MM.1S (cell line): Measurements from ENCODE around the gene DKK1.

Source experiments
- DNase-seq: peaks from one replicate; pipeline ENCODE4 v3.0.0-alpha.2; 2015
- H2AFZ ChIP-seq: fragments of 300-600 bp; sonication (generic); 2 replicates; pipeline ENCODE4 v1.6.0; 2016; ENCODE audit warnings: antibody characterized with exemption, low read length
- H3F3A ChIP-seq: fragments of 300-600 bp; sonication (generic); 2 replicates; pipeline ENCODE4 v1.6.1; 2016; ENCODE audit warnings: mild to moderate bottlenecking, antibody characterized with exemption, low read length, moderate library complexity, mixed read lengths; ENCODE audit not compliant: insufficient read depth
- H3K27ac ChIP-seq: fragments of 300-600 bp; sonication (generic); 2 replicates; pipeline ENCODE4 v1.5.1; 2016; ENCODE audit warnings: mild to moderate bottlenecking, low read length
- H3K27me3 ChIP-seq: fragments of 300-600 bp; sonication (generic); replicated peaks from 2 replicates; pipeline ENCODE4 v1.6.0; 2016; ENCODE audit warnings: low read length; ENCODE audit not compliant: insufficient read depth
- H3K36me3 ChIP-seq: fragments of 300-600 bp; sonication (generic); replicated peaks from 2 replicates; pipeline ENCODE4 v1.6.1; 2016; ENCODE audit warnings: mild to moderate bottlenecking, low read length, mixed read lengths; ENCODE audit not compliant: insufficient read depth
- H3K4me1 ChIP-seq: fragments of 300-600 bp; sonication (generic); 2 replicates; pipeline ENCODE4 v1.6.1; 2016; ENCODE audit warnings: low read length, mixed read lengths
- H3K4me2 ChIP-seq: fragments of 300-600 bp; sonication (generic); 2 replicates; pipeline ENCODE4 v1.6.0; 2016; ENCODE audit warnings: low read depth, low read length
- H3K4me3 ChIP-seq: fragments of 300-600 bp; sonication (generic); 2 replicates; pipeline ENCODE4 v1.5.1; 2016; ENCODE audit warnings: low read length, mixed read lengths
- H3K79me2 ChIP-seq: fragments of 300-600 bp; sonication (generic); 2 replicates; pipeline ENCODE4 v1.6.1; 2016; ENCODE audit warnings: mixed run types, low read length, mixed read lengths
- H3K9ac ChIP-seq: fragments of 300-600 bp; sonication (generic); 2 replicates; pipeline ENCODE4 v1.6.1; 2016; ENCODE audit warnings: low read length, mixed read lengths
- H3K9me2 ChIP-seq: fragments of 300-600 bp; sonication (generic); replicated peaks from 2 replicates; pipeline ENCODE4 v1.6.1; 2016; ENCODE audit warnings: mild to moderate bottlenecking, low read length, mixed read lengths; ENCODE audit not compliant: insufficient read depth
- H3K9me3 ChIP-seq: fragments of 300-600 bp; sonication (generic); replicated peaks from 2 replicates; pipeline ENCODE4 v1.6.1; 2016; ENCODE audit warnings: mild to moderate bottlenecking, low read length, mixed read lengths; ENCODE audit not compliant: insufficient read depth
- H4K20me1 ChIP-seq: fragments of 300-600 bp; sonication (generic); 2 replicates; pipeline ENCODE4 v1.6.1; 2016; ENCODE audit warnings: mild to moderate bottlenecking, low read length, moderate library complexity, mixed read lengths; ENCODE audit not compliant: insufficient read depth
- CTCF ChIP-seq: fragments of 300-600 bp; sonication (generic); IDR thresholded peaks from 2 replicates; pipeline ENCODE4 v1.5.1; 2016; ENCODE audit warnings: antibody characterized with exemption, low read length, mixed read lengths
- EZH2 ChIP-seq: fragments of 300-600 bp; sonication (generic); optimal IDR thresholded peaks from 2 replicates; pipeline ENCODE3; 2017; ENCODE audit warnings: low read depth, mild to moderate bottlenecking, antibody characterized with exemption, low read length, mixed read lengths
- EZH2phosphoT487 ChIP-seq: fragments of 300-600 bp; sonication (generic); IDR thresholded peaks from 2 replicates; pipeline ENCODE4 v1.6.1; 2018; ENCODE audit warnings: antibody characterized with exemption, low read length

The DKK1 gene

DNA sequence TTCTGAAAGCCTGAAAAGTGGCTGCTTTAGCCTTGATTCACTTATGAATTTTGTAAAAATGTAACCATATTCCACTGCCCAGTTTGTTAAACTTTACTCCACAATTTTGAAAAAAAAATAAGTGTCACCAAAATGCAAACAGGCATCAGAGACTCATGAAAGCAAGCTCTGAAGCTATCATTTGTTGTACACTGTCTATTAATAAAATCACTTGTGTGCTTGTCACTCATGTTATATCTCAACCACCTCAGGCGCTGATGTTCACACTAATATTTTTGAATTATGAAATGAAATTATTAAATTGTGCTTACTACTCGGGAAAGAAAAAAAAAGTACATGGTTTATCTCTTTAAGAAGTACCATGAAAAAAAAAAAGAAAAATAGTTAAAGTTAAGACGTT, 34.5 kb upstream of the DKK1 start:
- H2AFZ ChIP-seq = no peak overlapping the region
- H3K4me1 ChIP-seq = no peaks in the 10 kb centered on the region
- no peaks in the 10 kb centered on the region for H4K20me1 ChIP-seq
- H3F3A ChIP-seq = no peaks in the 10 kb centered on the region
- H3K9me3 ChIP-seq = no peaks in the 10 kb centered on the region
- H3K4me2 ChIP-seq = no peak overlapping the region
- H3K79me2 ChIP-seq = no peaks in the 10 kb centered on the region
- H3K9ac ChIP-seq = no peak overlapping the region
- H3K9me2 ChIP-seq = no peaks in the 10 kb centered on the region; the same call in 1 of the 2 replicates
- H3K27ac ChIP-seq = no peak overlapping the region
- no peak for DNase-seq
- H3K36me3 ChIP-seq = no peaks in the 10 kb centered on the region
- no peaks in the 10 kb centered on the region for H3K27me3 ChIP-seq
- no peak overlapping the region for H3K4me3 ChIP-seq
- TF ChIP-seq CTCF (no peak), EZH2phosphoT487 (no peak), EZH2 (no peak)

- TF ChIP-seq EZH2 = no peak
- TF ChIP-seq CTCF = no peak
- no peak for TF ChIP-seq EZH2phosphoT487
- H3K4me2 ChIP-seq = no peak overlapping the region
Observed at GRCh38 chr10:52280051-52280450, 34.0 kb upstream of the DKK1 start.

GRCh38 chr10:52283174-52283573, 30.9 kb upstream of the DKK1 start:
- Histone ChIP-seq H3K27ac (no peak overlapping the region), H3K9ac (no peak overlapping the region), H3K4me1 (no peaks in the 10 kb centered on the region), H3F3A (no peaks in the 10 kb centered on the region), H3K27me3 (no peaks in the 10 kb centered on the region), H3K36me3 (no peaks in the 10 kb centered on the region), H2AFZ (no peak overlapping the region), H3K9me3 (no peaks in the 10 kb centered on the region), H3K4me3 (no peak overlapping the region), H3K9me2 (no peaks in the 10 kb centered on the region; the same call in 1 of the 2 replicates), H3K4me2 (no peak overlapping the region), H3K79me2 (no peaks in the 10 kb centered on the region), H4K20me1 (no peaks in the 10 kb centered on the region)
- no peak for DNase-seq
- no peak for TF ChIP-seq CTCF
- no peak for TF ChIP-seq EZH2phosphoT487
- no peak for TF ChIP-seq EZH2

More at GRCh38 chr10:52280051-52280450, 34.0 kb upstream of the DKK1 start:
- Histone ChIP-seq H3K27ac (no peak overlapping the region), H3K9ac (no peak overlapping the region), H3K4me3 (no peak overlapping the region), H2AFZ (no peak overlapping the region), H3F3A (no peaks in the 10 kb centered on the region), H3K4me1 (no peaks in the 10 kb centered on the region), H3K9me3 (no peaks in the 10 kb centered on the region), H4K20me1 (no peaks in the 10 kb centered on the region), H3K79me2 (no peaks in the 10 kb centered on the region), H3K27me3 (no peaks in the 10 kb centered on the region), H3K36me3 (no peaks in the 10 kb centered on the region), H3K9me2 (no peaks in the 10 kb centered on the region; the same call in 1 of the 2 replicates)
- no peak for DNase-seq
